ENCODE measurements around the gene GNG2. TPM values are rescaled to one million over a fixed set of nuclear protein-coding genes. Genes with fewer than 3 reads are reported as not detected.

GNG2 gene
- total RNA-seq, 1 experiment from 2014 or later: 8.6 TPM

- DNase-seq (ENCODE audit: low read depth): peak; percentile 26
These were observed 79.4 kb downstream of the GNG2 start for GRCh38 chr14:51939755-51940301.

- no peak for DNase-seq (ENCODE audit: low read depth)
These were observed 82.6 kb downstream of the GNG2 start for GRCh38 chr14:51942971-51943370.

GRCh38 chr14:51950007-51950406 is 89.6 kb downstream of the GNG2 start:
- DNase-seq (ENCODE audit: low read depth): no peak

GRCh38 chr14:51951656-51952055 is 91.2 kb downstream of the GNG2 start:
- no peak for DNase-seq (ENCODE audit: low read depth)

- DNase-seq (ENCODE audit: low read depth): no peak
These were observed 93.6 kb downstream of the GNG2 start for GRCh38 chr14:51954031-51954430.

GRCh38 chr14:51954657-51955056 is 94.2 kb downstream of the GNG2 start:
- DNase-seq (ENCODE audit: low read depth): no peak

- DNase-seq (ENCODE audit: low read depth): peak; percentile 15
These were observed 97.5 kb downstream of the GNG2 start for GRCh38 chr14:51957950-51958349.

- no peak for DNase-seq (ENCODE audit: low read depth)
These were observed 99.5 kb downstream of the GNG2 start for GRCh38 chr14:51959928-51960327.

GRCh38 chr14:51960866-51961265 is 100.5 kb downstream of the GNG2 start:
- DNase-seq (ENCODE audit: low read depth): no peak

GRCh38 chr14:51962711-51963110 is 102.3 kb downstream of the GNG2 start:
- no peak for DNase-seq (ENCODE audit: low read depth)

GRCh38 chr14:51963286-51963685 is 102.9 kb downstream of the GNG2 start:
- DNase-seq (ENCODE audit: low read depth): no peak

GRCh38 chr14:51967521-51967920 is 107.1 kb downstream of the GNG2 start:
- no peak for DNase-seq (ENCODE audit: low read depth)

GRCh38 chr14:51969852-51970540 is 109.6 kb downstream of the GNG2 start:
- no peak for DNase-seq (ENCODE audit: low read depth)

- DNase-seq (ENCODE audit: low read depth): no peak
These were observed 112.2 kb downstream of the GNG2 start for GRCh38 chr14:51972566-51972965.

GRCh38 chr14:51977075-51977474 is 116.7 kb downstream of the GNG2 start:
- DNase-seq (ENCODE audit: low read depth): no peak

- no peak for DNase-seq (ENCODE audit: low read depth)
These were observed 118.3 kb downstream of the GNG2 start for GRCh38 chr14:51978681-51979085.

GRCh38 chr14:51979088-51979709 is 118.8 kb downstream of the GNG2 start:
- DNase-seq (ENCODE audit: low read depth): peak; percentile 76

- no peak for DNase-seq (ENCODE audit: low read depth)
These were observed 120.9 kb downstream of the GNG2 start for GRCh38 chr14:51981218-51981854.

- DNase-seq (ENCODE audit: low read depth): no peak
These were observed 127.8 kb downstream of the GNG2 start for GRCh38 chr14:51988221-51988620.

GRCh38 chr14:51989293-51990234 is 129.2 kb downstream of the GNG2 start, which contains the start of gene RTRAF:
Gene RTRAF (plus strand): TSS chr14:51989546. CDS start chr14:51989640, 94 bp downstream.
- peak; percentile 98 for DNase-seq (ENCODE audit: low read depth)

- DNase-seq (ENCODE audit: low read depth): no peak
These were observed 130.1 kb downstream of the GNG2 start for GRCh38 chr14:51990488-51990887.
